Esophagus (tissue), 2 donors: ENCODE measurements around the gene SLBP. TPM values are rescaled to one million over a fixed set of nuclear protein-coding genes. Genes with fewer than 3 reads are reported as not detected.

Experiments
- H3K27ac ChIP-seq, 2 donors: one replicate each; pipeline ENCODE4 v1.5.1; 2013; ENCODE audit warnings: low read depth in 2 of 2, mild to moderate bottlenecking in 2 of 2, inconsistent platforms in 1 of 2, low read length in 1 of 2, moderate library complexity in 1 of 2
- H3K27me3 ChIP-seq, 2 donors: one replicate each; pipeline ENCODE4 v1.6.1; 2013; ENCODE audit warnings: low read length in 2 of 2, control low read depth in 1 of 2, mild to moderate bottlenecking in 1 of 2; ENCODE audit not compliant: insufficient read depth in 2 of 2, control insufficient read depth in 1 of 2
- H3K36me3 ChIP-seq, 2 donors: one replicate each; pipeline ENCODE4 v1.6.1; 2013; ENCODE audit warnings: low read length in 1 of 2; ENCODE audit not compliant: control insufficient read depth in 2 of 2, insufficient read depth in 2 of 2
- H3K4me1 ChIP-seq, 2 donors: one replicate each; pipeline ENCODE4 v1.6.1; 2013; ENCODE audit warnings: low read length in 1 of 2; ENCODE audit not compliant: control insufficient read depth in 2 of 2, insufficient read depth in 2 of 2
- H3K4me3 ChIP-seq, 2 donors: one replicate each; pipeline ENCODE4 v1.5.1; 2013; ENCODE audit warnings: low read length in 2 of 2, mild to moderate bottlenecking in 2 of 2, low read depth in 1 of 2, moderate library complexity in 1 of 2
- H3K9me3 ChIP-seq, 2 donors: one replicate each; pipeline ENCODE4 v1.6.1; 2013; ENCODE audit warnings: mild to moderate bottlenecking in 2 of 2, low read depth in 1 of 2, low read length in 1 of 2, moderate library complexity in 1 of 2; ENCODE audit not compliant: control insufficient read depth in 2 of 2, insufficient read depth in 1 of 2
- WGBS, 2 donors: extraction: QIAGEN DNeasy Blood & Tissue Kit; methylation state at CpG; one replicate each; pipeline ENCODE4 v1.1.7; 2013; 5-methylcytosine and 5-hydroxymethylcytosine counted together
- polyA plus RNA-seq, 2 donors: library from polyadenylated mRNA; stranded (reverse); fragments of 200-250 nt; gene quantifications; one replicate each; pipeline ENCODE4 v1.2.3, GENCODE V29; 2013
- donor health status: healthy with polysubstance abuse.
- donor health status: Bipolar disorder and iron deficiency.

Gene SLBP
- polyA plus RNA-seq, 2 donors: 24.9 to 38.5 TPM

- H3K9me3 ChIP-seq: no peaks in the 10 kb centered on the region
- H3K27me3 ChIP-seq: no peaks in the 10 kb centered on the region
- peaks cover 0 to 6% of the 10 kb centered on the region in 2 donors for H3K4me1 ChIP-seq
- H3K36me3 ChIP-seq: no peaks in the 10 kb centered on the region
- WGBS, 2 donors: 93% methylated on average over 11 of the region's 11 CpGs
- H3K27ac ChIP-seq: no peak overlapping the region
- H3K4me3 ChIP-seq: no peak overlapping the region
Measured at GRCh38 chr4:1670279-1670678, 41.8 kb downstream of the SLBP start.

DNA sequence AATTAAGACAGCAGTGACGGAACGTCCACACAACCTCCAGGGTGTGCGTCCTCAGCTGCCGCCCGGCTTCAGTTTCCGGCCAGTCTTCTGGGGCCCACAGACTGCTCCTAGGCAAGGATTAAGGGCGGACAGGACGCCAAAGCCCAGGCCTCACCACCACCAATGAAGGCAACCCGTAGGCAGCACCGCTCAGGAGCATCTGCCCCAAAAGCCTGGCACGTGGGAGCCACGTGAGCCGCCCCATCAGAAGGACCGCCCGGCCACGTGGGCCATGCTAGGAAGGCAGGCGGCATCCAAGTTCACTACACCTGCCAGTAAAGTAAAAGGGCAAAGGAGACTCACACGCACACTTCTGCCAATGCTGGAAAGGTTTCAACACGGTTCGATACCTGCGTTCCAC, 42.3 kb downstream of the SLBP start:
- no peak overlapping the region for H3K27ac ChIP-seq
- H3K36me3 ChIP-seq: no peaks in the 10 kb centered on the region
- whole genome bisulfite sequencing, 2 donors: 94 to 95% methylated on average over 18 to 21 of the region's 21 CpGs
- H3K4me3 ChIP-seq: no peak overlapping the region
- H3K4me1 ChIP-seq: peaks cover 0 to 6% of the 10 kb centered on the region in 2 donors
- no peaks in the 10 kb centered on the region for H3K9me3 ChIP-seq
- H3K27me3 ChIP-seq: no peaks in the 10 kb centered on the region

GRCh38 chr4:1669270-1669669, 42.8 kb downstream of the SLBP start:
- WGBS, 2 donors: 93 to 94% methylated on average over 12 of the region's 12 CpGs
- no peaks in the 10 kb centered on the region for H3K27me3 ChIP-seq
- H3K4me1 ChIP-seq: peaks cover 0 to 6% of the 10 kb centered on the region in 2 donors
- no peaks in the 10 kb centered on the region for H3K36me3 ChIP-seq
- H3K27ac ChIP-seq: no peak overlapping the region
- H3K4me3 ChIP-seq: no peak overlapping the region
- H3K9me3 ChIP-seq: no peaks in the 10 kb centered on the region

GRCh38 chr4:1668488-1668840, 43.7 kb downstream of the SLBP start:
- no peak overlapping the region for H3K27ac ChIP-seq
- no peaks in the 10 kb centered on the region for H3K27me3 ChIP-seq
- no peaks in the 10 kb centered on the region for H3K9me3 ChIP-seq
- 90 to 92% methylated on average over 8 of the region's 8 CpGs for WGBS, 2 donors
- no peaks in the 10 kb centered on the region for H3K36me3 ChIP-seq
- H3K4me1 ChIP-seq: peaks cover 0 to 6% of the 10 kb centered on the region in 2 donors
- no peak overlapping the region for H3K4me3 ChIP-seq

GRCh38 chr4:1667273-1667672, 44.8 kb downstream of the SLBP start:
- Histone ChIP-seq H3K27me3 (no peaks in the 10 kb centered on the region), H3K27ac (no peak overlapping the region), H3K4me3 (no peak overlapping the region), H3K9me3 (no peaks in the 10 kb centered on the region), H3K4me1 (peaks cover 0 to 6% of the 10 kb centered on the region in 2 donors), H3K36me3 (no peaks in the 10 kb centered on the region)
- 94% methylated on average over 15 of the region's 15 CpGs for WGBS, 2 donors

DNA sequence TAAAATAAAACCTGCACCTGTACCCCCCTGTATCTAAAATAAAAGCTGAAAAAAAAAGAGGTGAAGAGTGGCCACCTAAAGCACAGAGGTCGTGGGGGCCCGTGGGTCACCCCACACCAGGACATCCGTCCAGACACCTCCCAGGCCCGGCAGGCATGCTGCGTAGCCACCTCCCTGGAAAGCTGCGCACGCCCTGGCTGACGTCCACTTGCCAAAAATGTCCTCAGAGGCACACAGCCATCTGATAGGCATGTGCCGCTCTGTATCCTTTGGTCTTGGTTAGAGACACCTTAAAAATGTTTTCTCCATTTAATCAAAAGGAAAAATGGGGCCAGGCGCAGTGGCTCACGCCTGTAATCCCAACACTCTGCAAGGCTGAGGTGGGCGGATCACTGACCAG, 45.7 kb downstream of the SLBP start:
- 55 to 63% methylated on average over 12 of the region's 12 CpGs for WGBS, 2 donors
- Histone ChIP-seq H3K36me3 (no peaks in the 10 kb centered on the region), H3K27me3 (no peaks in the 10 kb centered on the region), H3K27ac (no peak overlapping the region), H3K4me3 (no peak overlapping the region), H3K9me3 (no peaks in the 10 kb centered on the region), H3K4me1 (peaks cover 0 to 6% of the 10 kb centered on the region in 2 donors)

GRCh38 chr4:1664141-1664540, 48.0 kb downstream of the SLBP start:
- Histone ChIP-seq H3K4me1 (peaks cover 0 to 2% of the 10 kb centered on the region in 2 donors), H3K27ac (no peak overlapping the region), H3K4me3 (no peak overlapping the region), H3K27me3 (no peaks in the 10 kb centered on the region), H3K36me3 (no peaks in the 10 kb centered on the region), H3K9me3 (no peaks in the 10 kb centered on the region)
- 85 to 93% methylated on average over 8 of the region's 8 CpGs for WGBS, 2 donors

GRCh38 chr4:1663549-1663948, 48.6 kb downstream of the SLBP start:
- no peak overlapping the region for H3K27ac ChIP-seq
- 93 to 95% methylated on average over 5 of the region's 5 CpGs for WGBS, 2 donors
- H3K9me3 ChIP-seq: no peaks in the 10 kb centered on the region
- H3K4me3 ChIP-seq: no peak overlapping the region
- peaks cover 0 to 2% of the 10 kb centered on the region in 2 donors for H3K4me1 ChIP-seq
- H3K36me3 ChIP-seq: no peaks in the 10 kb centered on the region
- H3K27me3 ChIP-seq: no peaks in the 10 kb centered on the region

DNA sequence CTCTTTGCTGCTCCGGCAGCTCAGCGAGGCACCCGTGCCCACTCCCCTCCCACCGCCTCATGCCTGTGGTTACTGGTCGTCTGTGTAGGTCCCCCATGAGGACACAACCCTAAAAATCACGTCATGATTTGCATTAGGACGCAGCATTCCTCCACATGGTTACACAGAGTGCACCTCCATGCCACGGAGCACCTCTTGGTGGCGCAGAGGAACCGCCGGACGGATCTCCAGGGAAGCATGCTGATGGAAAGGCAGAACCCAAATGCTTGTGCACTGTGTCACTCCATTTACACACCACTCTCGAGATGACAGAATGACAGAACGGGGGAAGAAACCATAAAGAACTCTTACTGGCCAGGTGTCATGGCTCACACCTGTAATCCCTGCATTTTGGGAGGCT, 50.4 kb downstream of the SLBP start:
- Histone ChIP-seq H3K9me3 (no peaks in the 10 kb centered on the region), H3K4me1 (peaks cover 0 to 2% of the 10 kb centered on the region in 2 donors), H3K27ac (no peak overlapping the region), H3K36me3 (no peaks in the 10 kb centered on the region), H3K27me3 (no peaks in the 10 kb centered on the region), H3K4me3 (no peak overlapping the region)
- WGBS, 2 donors: 91 to 94% methylated on average over 14 of the region's 14 CpGs

- no peaks in the 10 kb centered on the region for H3K27me3 ChIP-seq
- H3K9me3 ChIP-seq: no peaks in the 10 kb centered on the region
- 77 to 86% methylated on average over 25 of the region's 25 CpGs for WGBS, 2 donors
- H3K4me3 ChIP-seq: no peak overlapping the region
- H3K36me3 ChIP-seq: peaks cover 0 to 2% of the 10 kb centered on the region in 2 donors
- H3K4me1 ChIP-seq: no peaks in the 10 kb centered on the region
- no peak overlapping the region for H3K27ac ChIP-seq
Measured at GRCh38 chr4:1660948-1661677, 51.0 kb downstream of the SLBP start.
